Activated CD4-positive, alpha-beta T cell treated with anti-CD3 and anti-CD28 coated beads for 36 hours (primary cell): ENCODE measurements around the gene TBX18. TPM values are rescaled to one million over a fixed set of nuclear protein-coding genes. Genes with fewer than 3 reads are reported as not detected.

ENCODE experiments used
- ATAC-seq: fragments of 200-7000 bp; cut with Tn5 transposase; one replicate; pipeline ENCODE4 v1.10.0; 2021; ENCODE audit warnings: mild to moderate bottlenecking, moderate library complexity
- CTCF ChIA-PET: fragments of 350-600 bp; sonication (Branson Sonifier 250); formaldehyde crosslinking; loops from one replicate; lab custom pipeline; 2021; ENCODE audit warnings: antibody characterized with exemption; lab: Charles Lee
- POLR2A ChIA-PET: fragments of 350-600 bp; sonication (Branson Sonifier 250); formaldehyde crosslinking; loops from one replicate; lab custom pipeline; 2021; ENCODE audit warnings: antibody characterized with exemption, inconsistent platforms; lab: Charles Lee
- DNase-seq: peaks from one replicate; pipeline ENCODE4 v3.0.0-alpha.2; 2020
- H3K27ac Mint-ChIP-seq: one replicate; pipeline ENCODE4 v1.8.0; 2021; ENCODE audit warnings: mixed read lengths
- H3K27me3 Mint-ChIP-seq: one replicate; pipeline ENCODE4 v1.8.0; 2021; ENCODE audit warnings: mixed read lengths
- H3K36me3 Mint-ChIP-seq: one replicate; pipeline ENCODE4 v1.8.0; 2021; ENCODE audit warnings: low read depth, mixed read lengths
- H3K4me1 Mint-ChIP-seq: one replicate; pipeline ENCODE4 v1.8.0; 2021; ENCODE audit warnings: mixed read lengths
- H3K4me3 Mint-ChIP-seq: one replicate; pipeline ENCODE4 v1.8.0; 2021; ENCODE audit warnings: mild to moderate bottlenecking, moderate library complexity, mixed read lengths
- H3K9me3 Mint-ChIP-seq: one replicate; pipeline ENCODE4 v1.8.0; 2021; ENCODE audit warnings: low read depth, mixed read lengths
- intact Hi-C, 2 experiments: fragments of 100-400 bp; cut with DNase I in 1 of 2; cut with micrococcal nuclease in 1 of 2; formaldehyde crosslinking; loops; one replicate each; pipeline versions ENCODE4 v1.14.2 to v1.15.1; 2022 to 2024; cut with DNase I, micrococcal nuclease
- total RNA-seq, 2 experiments: library from RNA; stranded (reverse); gene quantifications; one replicate each; pipeline ENCODE4 v1.2.3, GENCODE V29; 2021

TBX18 gene
- total RNA-seq, 2 experiments from 2014 or later: not detected

GRCh38 chr6:84639396-84639795 lies 125.0 kb downstream of the TBX18 start:
- DNase-seq: no peak
- no peak for ATAC-seq
- Mint-ChIP-seq H3K4me3 (no peak overlapping the region), H3K4me1 (no peaks in the 10 kb centered on the region), H3K27ac (no peak overlapping the region), H3K9me3 (peaks cover 4% of the 10 kb centered on the region), H3K36me3 (no peaks in the 10 kb centered on the region), H3K27me3 (no peaks in the 10 kb centered on the region)
- intact Hi-C loops: no loop called here
- POLR2A ChIA-PET: no interaction called here
- CTCF ChIA-PET: no interaction called here

- CTCF ChIA-PET: no interaction called here
- no peaks in the 10 kb centered on the region for H3K27me3 Mint-ChIP-seq
- POLR2A ChIA-PET: no interaction called here
- H3K36me3 Mint-ChIP-seq: no peaks in the 10 kb centered on the region
- H3K9me3 Mint-ChIP-seq: peaks cover 4% of the 10 kb centered on the region
- ATAC-seq (no peak), DNase-seq (no peak)
- H3K4me3 Mint-ChIP-seq: no peak overlapping the region
- no peak overlapping the region for H3K27ac Mint-ChIP-seq
- intact Hi-C loops: no loop called here
- no peaks in the 10 kb centered on the region for H3K4me1 Mint-ChIP-seq
These were observed 126.1 kb downstream of the TBX18 start for GRCh38 chr6:84638286-84638685.
